Epithelial cell of alveolus of lung (primary cell): ENCODE measurements around the gene LOXL3. TPM values are rescaled to one million over a fixed set of nuclear protein-coding genes. Genes with fewer than 3 reads are reported as not detected.

Experiments used
- total RNA-seq: library from RNA; depleted of rRNA; stranded (reverse); fragments of >200 nt; gene quantifications from 2 replicates; pipeline ENCODE4 v1.2.1, GENCODE V29; 2015

LOXL3 gene
- total RNA-seq: 18.6 and 25.8 TPM in 2 replicates

GRCh38 chr2:74553892-74554819 is at the start of gene LOXL3, which contains the start of gene DOK1:
Gene LOXL3 (minus strand): TSS chr2:74553942. CDS start chr2:74552634, 1,308 bp downstream.
Gene DOK1 (plus strand): TSS chr2:74554720. CDS start chr2:74554755, 35 bp downstream.

DNA sequence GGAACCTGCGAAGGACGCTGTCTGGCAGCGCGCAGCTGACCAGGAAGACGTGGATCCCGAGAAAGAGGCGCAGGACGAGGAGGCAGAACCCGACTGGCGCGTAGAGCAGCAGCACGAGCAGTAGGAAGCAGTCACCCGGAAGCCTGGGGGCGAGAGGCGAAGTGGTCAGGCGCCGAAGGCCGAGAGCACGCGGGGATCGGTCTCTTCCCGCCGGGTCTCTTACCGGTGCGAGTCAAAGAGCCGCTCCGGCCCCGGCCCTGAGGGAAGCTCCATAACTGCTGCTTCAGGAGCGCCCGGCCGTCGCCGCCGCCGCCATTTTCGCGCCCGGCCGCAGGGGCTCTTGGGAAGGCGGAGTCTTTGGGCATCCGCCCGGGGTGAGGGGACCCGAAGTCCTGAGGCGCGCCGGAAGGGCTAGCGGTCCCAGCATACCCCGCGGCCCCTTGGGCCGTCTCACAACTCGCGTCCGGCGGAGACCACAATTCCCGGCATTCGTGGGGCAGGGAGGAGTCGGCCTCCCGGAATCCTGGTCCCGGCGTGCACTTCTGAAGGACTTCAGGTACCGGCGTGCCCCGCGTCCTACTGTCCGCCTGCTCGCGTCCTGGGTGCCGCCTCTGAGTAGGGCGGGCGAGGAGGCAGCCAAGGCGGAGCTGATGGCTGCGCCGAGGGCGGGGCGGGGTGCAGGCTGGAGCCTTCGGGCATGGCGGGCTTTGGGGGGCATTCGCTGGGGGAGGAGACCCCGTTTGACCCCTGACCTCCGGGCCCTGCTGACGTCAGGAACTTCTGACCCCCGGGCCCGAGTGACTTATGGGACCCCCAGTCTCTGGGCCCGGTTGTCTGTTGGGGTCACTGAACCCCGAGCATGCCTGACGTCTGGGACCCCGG is 24.1 kb downstream of the LOXL3 start, which contains the start of the genes AUP1 and HTRA2:
TSS of gene AUP1 (minus strand) at position 350 of the 882 bp plus-strand sequence. CDS start at position 273, 77 bp downstream.
TSS of gene HTRA2 (plus strand) at position 577 of the 882 bp plus-strand sequence. CDS start at position 651, 74 bp downstream.

GRCh38 chr2:74525717-74526648 is 27.8 kb downstream of the LOXL3 start, which contains the start of gene DQX1:
Gene DQX1 (minus strand): TSS chr2:74526231. CDS start chr2:74525729, 502 bp downstream.

GRCh38 chr2:74514368-74515270 is 39.1 kb downstream of the LOXL3 start, which contains the start of gene TLX2:
Gene TLX2 (plus strand): TSS chr2:74514450. CDS start chr2:74514807, 357 bp downstream.

DNA sequence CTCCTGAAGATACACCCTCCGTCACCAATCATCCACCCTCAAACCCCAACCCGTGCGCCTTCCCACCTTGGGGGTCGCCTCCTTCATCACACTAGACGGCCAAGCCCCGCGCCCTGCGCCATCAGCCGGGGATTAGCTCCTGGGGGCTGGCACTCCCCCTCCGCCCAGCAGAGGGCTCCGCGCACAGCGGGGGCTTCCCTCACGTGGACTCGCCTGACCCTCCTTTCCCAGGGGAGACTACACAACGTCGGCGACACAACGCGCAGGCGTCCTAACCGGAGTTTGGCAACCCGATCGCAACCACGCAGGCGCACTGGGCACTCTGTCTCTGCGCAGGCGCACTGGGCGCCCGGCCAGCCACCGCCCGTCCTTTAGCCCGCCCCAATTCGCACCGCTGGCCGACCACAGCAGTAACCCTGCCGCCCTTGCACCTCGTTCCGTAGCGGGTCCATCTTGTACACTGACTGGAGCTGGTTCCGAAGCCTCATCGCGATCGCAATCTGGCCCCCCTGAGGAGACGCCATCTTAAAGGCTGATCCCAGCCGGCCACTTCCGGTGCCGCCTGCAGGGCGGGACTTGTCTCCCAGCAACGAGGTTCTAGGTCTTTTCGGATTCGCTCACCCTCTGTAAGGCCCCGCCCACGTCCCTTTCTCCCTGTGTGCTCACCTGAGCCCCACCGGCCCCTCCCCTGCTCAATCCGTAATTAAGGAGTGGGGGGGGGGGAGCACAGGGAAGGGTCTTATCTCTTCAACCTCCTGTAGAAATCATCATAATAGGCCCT is 46.4 kb downstream of the LOXL3 start, which contains the start of gene PCGF1:
TSS of gene PCGF1 (minus strand) at position 551 of the 781 bp plus-strand sequence. CDS start at position 524, 27 bp downstream.

GRCh38 chr2:74499267-74499939 is 54.3 kb downstream of the LOXL3 start, which contains the start of gene LBX2:
Gene LBX2 (minus strand): TSS chr2:74499603. CDS start chr2:74499537, 66 bp downstream.

GRCh38 chr2:74482801-74483674 is 70.7 kb downstream of the LOXL3 start, which contains the start of the genes CCDC142 and TTC31:
Gene CCDC142 (minus strand): TSS chr2:74482998. CDS start chr2:74482837, 161 bp downstream.
Gene TTC31 (plus strand): TSS chr2:74483081. CDS start chr2:74483096, 15 bp downstream.

Other genes with a start within 250 kb of the LOXL3 start
- gene SLC4A5, start 210.5 kb downstream of the LOXL3 start, total RNA-seq: under 0.01 and 0.48 TPM in 2 replicates
- gene DCTN1, start 173.6 kb downstream of the LOXL3 start, total RNA-seq: 78.5 and 104 TPM in 2 replicates
- gene C2orf81, start 132.3 kb downstream of the LOXL3 start, total RNA-seq: 0.72 and 2.1 TPM in 2 replicates
- gene WDR54, start 132.2 kb downstream of the LOXL3 start, total RNA-seq: 64.2 and 88.8 TPM in 2 replicates
- 15.1 and 15.7 TPM in 2 replicates for gene RTKN, start 112.0 kb downstream of the LOXL3 start, total RNA-seq
- 15.9 and 23.9 TPM in 2 replicates for gene INO80B, start 98.9 kb downstream of the LOXL3 start, total RNA-seq
- gene WBP1, start 95.5 kb downstream of the LOXL3 start, total RNA-seq: 87.9 and 88.0 TPM in 2 replicates
- gene MOGS, start 88.6 kb downstream of the LOXL3 start, total RNA-seq: 101 and 103 TPM in 2 replicates
- 44.1 and 49.9 TPM in 2 replicates for gene MRPL53, start 81.3 kb downstream of the LOXL3 start, total RNA-seq
- 8.4 and 9.8 TPM in 2 replicates for gene CCDC142, start 70.9 kb downstream of the LOXL3 start, total RNA-seq
- 13.1 and 31.8 TPM in 2 replicates for gene TTC31, start 70.9 kb downstream of the LOXL3 start, total RNA-seq
- gene LBX2, start 54.3 kb downstream of the LOXL3 start, total RNA-seq: 0.64 and 3.1 TPM in 2 replicates
- gene PCGF1, start 46.2 kb downstream of the LOXL3 start, total RNA-seq: 8.5 and 15.8 TPM in 2 replicates
- not detected in 2 replicates for gene TLX2, start 39.5 kb downstream of the LOXL3 start, total RNA-seq
- gene DQX1, start 27.7 kb downstream of the LOXL3 start, total RNA-seq: 0.39 TPM in 1 of 2 replicates, not detected in the other
- 73.7 and 74.2 TPM in 2 replicates for gene AUP1, start 24.2 kb downstream of the LOXL3 start, total RNA-seq
- gene HTRA2, start 24.0 kb downstream of the LOXL3 start, total RNA-seq: 25.6 and 28.8 TPM in 2 replicates
- 11.8 and 16.9 TPM in 2 replicates for gene DOK1, start 778 bp upstream of the LOXL3 start, total RNA-seq
- gene M1AP, start 94.4 kb upstream of the LOXL3 start, total RNA-seq: not detected in 2 replicates
- gene SEMA4F, start 100.3 kb upstream of the LOXL3 start, total RNA-seq: 1.4 and 4.5 TPM in 2 replicates